GM18508 (cell line): ENCODE measurements around the gene LCAT.

Source experiments
- ATAC-seq: cut with Tn5 transposase; IDR thresholded peaks from one replicate; pipeline ENCODE4 v1.9.1; 2021; ENCODE audit warnings: moderate number of reproducible peaks; ENCODE audit not compliant: insufficient read depth, unreplicated experiment

The LCAT gene

DNA sequence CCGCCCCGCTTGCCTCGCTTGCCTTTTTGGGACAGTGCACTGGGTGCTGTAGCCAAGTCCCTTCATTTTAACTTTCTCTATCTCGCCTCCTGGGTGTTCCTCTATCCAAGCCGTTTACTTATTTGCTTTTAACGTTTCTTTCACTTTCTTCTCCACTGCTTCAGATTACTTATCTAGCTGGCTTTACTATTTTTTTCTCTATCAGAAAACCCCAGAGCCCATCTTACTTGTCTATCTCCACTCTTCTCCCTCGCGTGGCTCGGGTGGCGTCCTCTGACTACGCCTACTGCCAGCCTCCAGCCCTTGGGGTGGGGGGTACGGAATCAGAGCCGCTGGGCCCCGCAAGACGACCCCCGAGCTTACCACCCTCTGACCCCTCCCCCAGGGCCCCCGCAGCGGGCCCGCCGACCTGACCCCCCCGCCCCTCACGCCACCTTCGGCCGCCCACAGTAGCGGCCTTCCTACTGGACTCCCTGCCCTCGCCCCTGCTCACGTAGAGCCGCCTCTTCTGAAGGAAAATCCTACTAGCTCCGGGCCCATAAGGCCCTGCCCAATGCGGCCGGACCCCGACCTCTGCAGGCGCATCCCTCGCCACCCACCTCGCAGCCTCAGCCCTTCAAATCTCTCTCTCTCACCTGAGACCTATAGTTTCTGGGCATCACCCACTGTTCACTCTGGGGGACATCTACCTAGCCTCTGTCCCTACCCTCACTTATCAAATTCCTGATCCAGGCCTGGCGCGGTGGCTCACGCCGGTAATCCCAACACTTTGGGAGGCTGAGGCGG lies 25.5 kb upstream of the LCAT start:
- ATAC-seq, result no peak

DNA sequence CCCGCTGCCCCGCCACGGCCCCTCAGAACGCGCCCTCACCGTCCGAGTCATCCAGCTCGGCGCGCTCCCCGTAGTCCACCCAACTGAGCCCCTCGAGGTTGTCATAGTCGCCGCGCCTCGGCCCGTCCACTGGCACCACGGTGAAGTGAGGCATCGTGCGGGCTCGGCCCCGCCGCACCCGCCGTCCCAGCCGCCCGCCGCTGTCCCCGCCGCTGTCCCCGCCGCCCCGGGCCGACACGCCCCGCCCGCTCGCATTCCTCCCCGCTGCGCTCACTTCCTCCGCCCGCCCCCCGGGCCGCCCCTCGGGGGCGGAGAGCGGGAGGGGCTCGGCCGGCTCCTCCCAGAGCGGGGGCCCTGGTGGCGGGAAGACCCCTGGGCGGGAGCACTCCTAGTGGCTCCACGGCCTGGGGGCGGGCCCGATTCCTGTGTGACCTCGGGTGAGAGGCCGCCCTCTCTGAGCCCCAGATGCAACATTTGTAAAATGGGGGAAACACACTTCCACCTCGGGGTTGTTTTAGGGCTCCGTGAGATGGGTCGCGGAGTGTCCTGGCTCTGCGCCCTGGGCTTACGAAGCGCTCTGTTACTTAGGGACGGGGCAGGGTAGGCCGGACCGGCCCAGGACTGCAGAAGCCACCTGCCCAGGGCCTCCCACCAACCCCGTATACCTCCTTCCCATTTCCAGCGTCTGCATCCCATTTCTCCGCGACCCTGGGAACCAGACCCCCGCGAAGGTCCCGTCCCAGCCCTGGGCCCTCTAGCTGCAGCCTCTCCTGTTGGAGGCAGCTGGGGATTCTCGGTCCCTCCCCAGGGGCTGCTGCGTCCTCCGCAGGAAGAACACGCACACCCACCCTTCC lies 24.7 kb upstream of the LCAT start, which contains the start of gene SLC12A4:
Gene SLC12A4 (minus strand): TSS at position 238 of the 854 bp plus-strand sequence. CDS start 84 bp downstream, at position 154.
- ATAC-seq, result no peak

DNA sequence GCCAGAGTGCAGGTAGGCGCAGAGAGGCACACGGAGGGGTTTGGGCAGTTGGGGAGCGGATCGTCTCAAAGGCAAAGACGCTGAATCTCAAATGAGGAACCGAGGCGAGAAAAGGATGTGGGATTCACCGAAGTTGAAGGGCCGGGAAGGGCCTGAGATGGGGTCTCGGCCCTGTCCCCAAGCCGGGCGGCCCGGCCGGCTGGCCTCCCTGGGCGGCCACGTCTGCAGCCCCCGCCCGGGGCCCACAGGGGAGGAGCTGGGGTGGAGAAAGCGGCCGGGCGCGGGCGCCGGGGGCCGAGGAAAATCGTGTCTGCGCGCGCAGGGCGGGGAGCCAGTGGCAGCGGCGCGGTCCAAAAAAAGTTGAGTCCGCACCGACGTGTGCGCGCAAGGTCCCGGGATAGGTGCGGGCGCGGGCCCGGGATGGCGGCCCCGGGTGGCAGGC lies 24.1 kb upstream of the LCAT start:
- no peak for ATAC-seq

DNA sequence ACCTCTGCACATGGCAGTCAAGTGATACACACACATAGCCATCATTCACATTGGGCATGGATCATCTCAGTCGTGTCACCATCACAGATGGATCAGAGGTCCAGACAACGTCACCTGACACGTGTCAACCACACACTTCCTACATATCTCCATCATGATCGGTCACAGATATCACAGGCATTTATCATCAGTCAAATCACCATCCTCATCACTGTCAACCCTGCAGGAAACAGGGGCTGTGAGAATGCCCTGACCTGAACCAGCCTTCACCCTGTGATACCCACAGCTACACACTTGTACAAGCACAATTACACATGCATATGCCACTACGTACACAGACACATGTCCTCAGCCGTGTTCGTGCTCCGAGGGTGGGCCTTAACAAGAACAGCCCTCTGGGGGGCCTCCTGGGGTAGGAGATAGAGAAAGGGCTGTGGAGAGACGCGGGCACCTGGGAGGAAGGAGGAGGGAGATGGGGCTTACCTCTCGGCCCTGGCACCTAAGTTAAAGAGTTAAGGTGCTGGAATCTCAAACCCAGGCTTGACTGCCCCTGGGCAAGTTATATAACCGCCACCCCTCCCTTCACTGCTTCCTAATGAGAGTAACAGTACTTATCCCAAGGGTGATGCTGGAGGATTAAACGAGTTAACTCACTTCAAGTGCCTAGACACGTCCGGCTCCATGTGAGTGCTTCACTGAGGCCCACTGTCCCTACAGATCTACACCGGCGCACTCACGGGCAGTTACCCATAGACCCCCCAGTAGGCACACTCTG lies 23.4 kb upstream of the LCAT start:
- ATAC-seq, result no peak

DNA sequence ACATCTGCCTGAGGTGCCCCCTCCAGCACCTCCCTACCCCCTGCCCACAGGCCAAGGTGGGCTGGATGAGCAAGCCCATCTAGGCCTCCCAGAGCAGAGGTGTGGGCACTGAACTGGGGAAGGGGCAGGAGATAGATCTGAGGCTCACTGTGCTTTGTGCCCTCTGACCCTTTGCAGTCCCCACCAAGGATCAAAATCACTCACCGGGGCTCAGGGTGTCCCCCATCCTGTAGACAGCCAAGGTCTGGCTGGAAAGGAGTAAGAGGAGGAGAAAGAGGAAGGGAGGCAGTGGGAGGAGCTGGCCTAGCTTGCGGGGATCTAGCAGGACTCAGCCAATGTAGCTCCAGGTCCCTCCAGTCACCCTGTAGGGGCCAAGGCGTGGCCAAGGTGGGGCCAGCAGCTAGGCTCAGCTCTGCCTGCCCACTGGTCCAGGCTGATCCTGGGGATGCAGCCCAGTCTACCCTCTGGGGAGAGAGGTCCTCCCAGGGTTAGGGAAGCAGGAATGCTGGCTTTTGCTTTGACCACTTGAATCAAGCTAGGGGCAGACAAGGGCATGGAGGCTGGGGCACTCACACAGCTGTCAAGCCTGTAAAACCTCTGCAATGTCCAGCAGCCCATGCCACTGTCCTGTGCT lies 22.7 kb upstream of the LCAT start:
- no peak for ATAC-seq

DNA sequence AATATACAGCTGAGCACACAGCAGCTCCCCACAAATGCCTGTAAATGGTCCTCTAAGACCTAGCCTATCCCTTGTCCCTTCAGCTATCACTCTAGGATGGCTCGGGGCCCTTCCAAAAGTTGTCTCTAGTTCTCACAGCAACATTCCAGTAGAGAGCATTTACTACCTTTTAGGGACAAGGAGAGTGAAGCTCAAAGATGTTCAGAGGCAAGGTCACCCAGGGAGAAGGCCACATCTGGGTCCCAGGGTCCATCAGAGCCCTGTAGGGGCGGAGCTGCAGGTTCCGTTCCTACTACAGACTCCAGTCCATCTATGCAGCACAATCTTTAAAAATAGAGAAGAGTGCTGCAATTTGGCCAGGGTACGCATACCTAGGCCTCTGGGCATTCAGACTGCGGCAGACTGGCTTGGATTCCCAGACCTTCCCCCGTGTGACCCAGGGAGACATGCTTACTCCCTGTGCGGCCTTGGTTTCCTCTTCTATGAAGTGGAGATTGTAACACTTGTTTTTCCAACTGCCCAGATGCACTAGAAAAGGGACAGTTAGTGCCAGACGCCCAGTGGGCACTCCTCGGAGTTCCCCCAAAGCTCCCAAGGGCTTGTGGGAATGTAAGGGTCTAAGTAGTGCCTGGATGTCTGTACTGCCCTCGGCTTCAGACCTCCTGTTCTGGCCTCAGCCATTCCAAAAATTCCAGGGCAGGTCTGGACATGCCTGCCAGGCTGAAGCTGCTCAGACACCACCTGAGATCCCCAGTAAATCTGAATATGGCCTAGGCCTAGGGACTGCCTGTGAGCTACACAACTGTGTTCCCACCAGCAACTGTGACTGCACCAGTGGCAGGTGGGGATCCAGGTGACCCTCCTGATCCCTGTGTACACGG lies 22.0 kb upstream of the LCAT start:
- ATAC-seq, result no peak

DNA sequence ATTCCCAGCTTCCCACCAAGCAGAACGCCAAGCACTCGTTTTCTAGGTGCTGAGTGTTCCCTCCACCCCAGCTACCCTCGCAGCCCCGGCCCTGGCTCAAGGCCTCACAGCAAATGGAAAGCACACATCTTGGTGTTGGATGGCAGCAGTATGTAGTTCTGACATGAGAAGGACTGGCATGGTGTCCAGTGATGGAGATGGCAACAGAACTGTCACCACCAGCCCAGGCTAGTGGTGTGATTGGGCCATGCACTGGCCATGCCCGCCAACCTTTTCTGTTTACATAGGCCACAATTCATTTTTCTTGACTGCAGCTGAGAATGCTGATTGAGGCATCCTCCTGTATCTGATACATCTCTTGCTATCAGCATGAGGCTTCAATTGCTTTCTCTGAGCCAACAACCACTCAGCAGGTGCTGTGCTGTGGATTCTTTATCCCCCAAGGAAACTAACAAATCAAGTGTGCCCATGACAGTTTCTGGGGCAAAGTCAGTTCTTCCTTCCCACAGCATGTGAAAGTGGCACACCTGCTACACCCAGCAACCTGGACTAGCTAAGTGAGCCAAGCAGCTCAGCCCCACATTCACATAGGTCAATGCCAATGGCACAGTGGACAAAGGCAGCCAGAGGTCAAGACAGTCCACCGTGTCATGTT lies 20.7 kb upstream of the LCAT start:
- no peak for ATAC-seq

DNA sequence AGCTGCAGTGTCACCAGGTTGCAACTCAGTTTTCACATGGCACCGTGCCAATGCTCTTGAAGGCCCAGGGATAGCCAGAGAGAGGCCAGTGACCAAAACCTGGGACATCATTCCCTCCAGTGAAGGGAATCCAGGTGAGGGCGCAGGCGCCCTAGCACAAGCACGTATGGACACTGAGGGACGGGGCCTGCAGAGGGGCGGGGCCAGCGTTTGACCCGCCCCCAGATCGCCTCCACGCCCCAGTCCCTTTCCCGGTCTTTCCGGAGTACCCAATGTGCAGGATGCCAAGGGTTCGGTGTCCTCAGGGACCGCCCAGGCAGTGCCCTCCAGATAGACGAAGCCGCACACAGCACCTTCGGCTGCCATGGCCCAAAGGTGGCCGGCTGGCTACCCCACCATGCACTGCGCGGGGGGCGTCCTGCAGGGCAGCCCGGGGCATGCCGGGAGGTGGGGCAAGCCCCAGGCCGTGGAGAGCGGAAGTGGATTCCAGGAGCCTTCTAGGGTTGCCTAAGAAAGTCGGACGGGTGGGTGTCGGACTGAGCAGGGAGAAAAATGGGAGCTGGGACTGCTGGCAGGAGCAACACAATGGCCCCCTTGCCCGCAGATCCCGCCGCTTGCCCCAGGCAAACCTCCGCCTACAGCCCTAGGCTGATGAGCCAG lies 19.9 kb upstream of the LCAT start:
- ATAC-seq, result no peak

DNA sequence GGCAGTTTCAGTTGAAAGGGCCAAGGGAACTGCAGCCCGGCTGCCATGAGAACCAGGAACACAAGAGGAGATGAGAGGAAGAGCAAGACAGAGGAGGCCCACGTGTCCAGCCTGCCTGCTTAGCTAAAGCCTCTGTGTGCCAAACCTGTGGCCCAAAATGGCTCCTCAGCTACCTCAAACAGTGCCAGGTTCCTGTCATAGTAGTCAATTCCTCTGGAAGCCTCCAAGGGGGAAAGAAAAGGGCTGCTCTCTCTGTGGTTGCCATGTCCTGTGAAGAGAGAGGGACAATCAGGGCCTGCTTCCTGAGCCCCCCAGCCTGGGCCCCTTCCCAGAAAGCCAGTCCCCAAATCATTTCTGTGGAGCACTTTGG lies 19.4 kb upstream of the LCAT start:
- no peak for ATAC-seq

DNA sequence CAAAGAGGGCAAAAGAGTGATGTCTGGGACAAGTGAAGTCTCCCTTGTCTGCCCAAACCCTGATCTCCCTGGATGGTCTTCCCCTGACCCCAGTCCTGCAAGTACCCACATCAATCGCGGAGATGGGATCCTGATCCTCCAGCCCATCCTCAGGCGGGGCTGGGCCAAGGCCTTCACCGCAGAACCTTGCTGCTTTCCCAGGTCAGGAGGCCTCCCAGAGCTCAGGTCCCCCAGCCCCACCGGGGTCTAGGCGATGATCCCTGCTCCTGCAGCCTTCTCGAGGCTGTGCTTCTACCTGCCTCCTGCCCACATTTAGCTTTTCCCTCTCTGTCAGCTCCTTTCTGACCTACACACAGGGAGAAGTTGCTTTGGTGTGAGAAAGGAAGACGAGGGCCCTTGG lies 18.2 kb upstream of the LCAT start:
- no peak for ATAC-seq

DNA sequence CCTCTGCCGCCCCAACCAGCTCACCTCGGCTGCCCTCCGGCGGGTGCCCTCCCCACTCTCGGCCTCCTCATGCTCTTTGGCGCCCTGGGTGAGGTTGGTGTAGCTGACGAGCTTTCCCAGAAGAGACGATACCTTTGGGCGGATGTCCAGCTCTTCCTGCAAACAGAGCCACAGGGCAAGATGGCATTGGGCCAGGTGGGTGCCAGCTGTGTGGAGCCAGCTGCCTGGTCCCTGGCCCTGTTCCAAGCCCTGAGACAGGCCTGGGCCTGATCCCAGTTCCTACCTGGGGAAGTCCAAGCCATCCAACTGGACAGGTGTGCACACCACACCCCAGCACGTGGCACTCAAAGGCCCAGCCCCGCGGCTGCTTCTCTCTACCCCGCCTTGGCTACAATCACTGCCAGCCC lies 17.6 kb upstream of the LCAT start:
- no peak for ATAC-seq

DNA sequence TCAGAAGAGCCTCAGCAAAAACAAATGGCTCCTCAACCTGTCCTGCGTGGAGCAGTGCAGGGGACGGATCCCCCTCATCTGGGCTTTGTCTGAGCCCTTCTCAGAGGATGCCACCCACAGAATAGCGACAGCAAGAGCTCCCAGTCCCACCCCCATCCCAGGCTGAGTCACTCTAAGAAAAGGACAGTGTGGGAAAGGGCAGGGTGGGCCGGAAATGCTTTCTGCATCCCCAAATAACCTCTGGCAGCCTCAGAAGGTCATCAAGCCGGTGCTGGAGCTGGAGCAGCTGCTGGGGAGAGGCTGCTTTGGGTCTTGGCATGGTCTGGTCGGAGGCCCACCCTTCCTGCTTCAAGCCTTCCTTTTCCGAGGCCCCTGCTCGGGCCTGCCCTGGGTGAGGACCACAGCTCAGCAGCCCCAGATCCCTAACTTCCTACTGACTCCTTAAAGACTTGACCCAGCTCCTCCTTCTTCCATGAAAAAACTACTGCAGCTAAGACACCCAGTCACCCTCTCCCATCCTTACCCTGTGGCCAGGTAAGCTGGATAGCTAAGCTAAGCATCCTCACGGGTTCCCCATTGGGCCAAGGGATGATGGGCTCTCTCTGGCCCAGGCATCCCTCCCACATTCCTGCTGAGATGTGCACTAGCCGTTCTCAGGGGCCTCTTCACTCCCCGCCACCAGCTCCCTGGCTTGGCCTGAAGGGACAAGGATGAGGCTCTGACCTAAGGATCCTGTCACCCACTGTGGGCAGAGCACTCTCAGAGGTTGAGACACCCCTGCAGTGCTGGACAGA lies 15.8 kb upstream of the LCAT start:
- no peak for ATAC-seq

DNA sequence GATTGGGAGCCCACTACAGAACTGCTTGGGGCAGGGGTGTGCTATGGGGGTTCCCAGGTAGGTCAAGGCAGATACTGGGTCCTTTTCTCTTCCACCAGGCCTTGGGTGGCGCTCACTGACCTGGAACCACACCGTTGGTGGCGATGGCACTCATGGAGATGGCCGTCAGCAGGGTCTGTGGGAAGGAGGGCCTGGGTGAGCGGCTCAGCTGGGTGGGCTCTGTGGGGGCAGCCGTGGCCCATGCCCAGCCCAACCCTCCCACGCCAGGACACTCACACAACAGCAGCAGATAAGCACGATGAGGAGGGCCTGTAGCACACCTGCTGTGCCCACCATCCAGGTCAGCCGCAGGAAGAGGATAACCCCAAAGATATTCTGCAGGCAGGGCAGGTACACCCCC lies 13.7 kb upstream of the LCAT start:
- no peak for ATAC-seq

DNA sequence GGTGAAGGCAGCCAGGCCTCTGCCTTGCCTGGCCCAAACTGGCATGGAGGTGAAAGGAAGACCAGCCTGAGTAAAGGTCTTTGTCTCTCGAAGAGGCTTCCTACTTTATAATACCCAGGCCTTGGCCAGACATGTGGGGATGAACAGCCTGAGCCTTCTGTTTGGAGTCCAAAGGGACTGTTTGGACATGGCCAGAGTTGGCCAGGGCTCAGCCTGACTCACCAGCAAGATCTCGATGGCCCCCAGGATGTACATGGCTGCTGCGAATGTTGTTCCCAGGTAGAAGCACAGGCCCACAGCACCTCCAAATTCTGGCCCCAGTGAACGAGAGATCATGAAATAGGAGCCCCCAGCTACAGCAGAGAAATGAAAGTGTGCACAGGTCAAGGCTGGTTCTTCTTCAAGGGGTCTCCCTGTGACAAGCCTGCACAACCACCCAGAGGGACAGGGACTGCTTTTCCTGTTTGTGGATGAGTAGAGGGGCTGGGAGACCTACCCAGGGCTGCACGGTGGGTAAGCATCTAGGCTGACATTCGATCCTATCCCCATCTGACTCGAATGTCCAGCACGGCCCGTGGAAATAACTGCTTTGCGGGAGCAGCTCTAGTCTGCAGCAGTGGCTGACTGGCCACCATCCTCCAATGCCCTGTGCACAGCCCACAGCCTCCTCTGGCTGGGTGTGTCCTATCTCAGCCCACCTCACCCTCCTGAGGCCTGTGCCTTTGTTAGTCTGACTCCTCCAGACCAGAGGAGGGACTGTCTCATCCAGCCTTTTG lies 10.7 kb upstream of the LCAT start:
- no peak for ATAC-seq

DNA sequence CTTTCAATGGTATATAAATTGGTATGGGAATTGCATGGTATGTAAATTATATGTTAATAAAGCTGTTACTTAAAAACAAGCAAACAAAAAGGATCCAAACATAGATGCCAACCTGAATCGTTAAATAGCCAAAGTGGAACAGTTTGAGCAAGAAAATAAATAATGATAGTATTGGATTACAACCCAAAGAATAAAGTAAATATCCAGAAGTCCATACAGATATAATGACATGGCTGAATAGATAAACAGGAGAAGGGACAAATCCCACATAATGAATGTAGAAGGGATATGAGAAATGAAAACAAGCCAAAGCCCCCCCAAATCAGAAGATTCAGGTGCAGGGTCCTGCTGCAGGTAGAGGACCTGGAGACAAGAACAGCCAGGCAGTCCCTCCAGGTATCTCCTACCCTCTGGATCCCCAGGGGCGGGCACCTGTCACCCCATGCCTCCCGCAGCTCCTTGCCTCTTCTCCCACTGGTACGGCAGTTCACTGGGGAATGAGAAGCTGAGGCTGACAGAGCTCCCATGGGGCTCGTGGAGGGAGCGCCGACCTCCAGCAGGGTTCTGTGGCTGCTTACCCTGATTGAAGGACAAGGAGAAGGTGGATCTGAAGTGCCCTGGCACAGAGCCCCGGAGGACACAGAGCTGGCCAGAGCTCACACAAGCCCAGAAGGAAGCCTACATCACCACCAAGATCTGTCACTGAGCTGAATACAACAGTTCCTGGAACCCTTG lies 9.9 kb upstream of the LCAT start:
- ATAC-seq, result no peak

DNA sequence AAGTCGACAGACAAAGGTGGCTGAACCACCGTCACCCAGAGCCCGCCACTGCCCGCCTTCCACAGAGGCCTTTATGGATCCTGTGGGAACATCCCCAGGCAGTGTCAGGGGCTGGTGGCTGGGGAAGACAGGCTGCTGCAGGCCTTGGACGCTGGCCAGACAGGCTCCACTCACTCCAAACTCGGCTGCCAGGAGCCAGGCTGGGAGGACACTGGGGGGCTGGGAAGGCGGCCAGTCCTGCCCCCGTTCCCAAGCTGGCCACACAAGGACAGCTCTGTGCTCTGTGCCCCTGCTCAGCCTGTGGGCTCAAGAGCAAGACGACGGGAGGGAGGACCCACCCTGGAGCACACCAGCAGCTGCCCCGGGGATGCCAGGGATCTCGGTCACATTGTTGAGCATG lies 7.6 kb upstream of the LCAT start:
- no peak for ATAC-seq
